WTC11 (cell line): Measurements from ENCODE around the gene ZNF561.

Experiments used
- ESRRA ChIP-seq: sonication (generic); formaldehyde crosslinking; IDR thresholded peaks from 2 replicates; pipeline ENCODE4 v1.8.1; 2022; ENCODE audit warnings: mild to moderate bottlenecking, missing genetic modification reagents, borderline replicate concordance
- OVOL2 ChIP-seq: fragments of 250-450 bp; sonication (Bioruptor Pico); IDR thresholded peaks from 2 replicates; pipeline ENCODE4 v1.9.0; 2021; ENCODE audit warnings: mild to moderate bottlenecking, borderline replicate concordance
- TF ChIP-seq, protein P1 (sequence below): sonication (generic); formaldehyde crosslinking; IDR thresholded peaks from 2 replicates; pipeline ENCODE4 v1.8.1; 2023; ENCODE audit warnings: mild to moderate bottlenecking, missing genetic modification reagents
- TF ChIP-seq, protein P2 (sequence below): fragments of 200-600 bp; IDR thresholded peaks from 2 replicates; pipeline ENCODE4 v1.8.0; 2022; ENCODE audit warnings: antibody characterized with exemption

DNA sequence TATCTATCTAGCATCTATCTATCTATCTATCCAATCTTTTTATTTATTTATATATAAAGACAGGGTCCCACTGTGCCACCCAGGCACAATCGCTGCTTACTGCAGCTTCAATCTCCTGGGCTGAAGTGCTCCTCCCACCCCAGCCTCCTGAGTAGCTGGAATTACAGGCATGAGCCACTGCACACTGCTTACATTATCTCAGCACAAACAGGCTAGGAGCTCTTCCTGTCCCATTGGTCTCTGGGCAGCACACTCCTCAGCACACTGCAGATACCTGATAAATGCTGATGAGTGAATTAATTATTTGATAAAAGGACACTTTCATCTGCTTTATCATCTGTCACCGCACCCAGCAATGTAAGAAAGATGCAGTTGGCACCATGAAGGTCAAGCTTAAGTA, 37.7 kb upstream of the ZNF561 start:
- TF ChIP-seq OVOL2 (CRISPR knock-in tag) (no peak), ESRRA (CRISPR knock-in tag) (no peak)
- TF ChIP-seq, protein P1, sequence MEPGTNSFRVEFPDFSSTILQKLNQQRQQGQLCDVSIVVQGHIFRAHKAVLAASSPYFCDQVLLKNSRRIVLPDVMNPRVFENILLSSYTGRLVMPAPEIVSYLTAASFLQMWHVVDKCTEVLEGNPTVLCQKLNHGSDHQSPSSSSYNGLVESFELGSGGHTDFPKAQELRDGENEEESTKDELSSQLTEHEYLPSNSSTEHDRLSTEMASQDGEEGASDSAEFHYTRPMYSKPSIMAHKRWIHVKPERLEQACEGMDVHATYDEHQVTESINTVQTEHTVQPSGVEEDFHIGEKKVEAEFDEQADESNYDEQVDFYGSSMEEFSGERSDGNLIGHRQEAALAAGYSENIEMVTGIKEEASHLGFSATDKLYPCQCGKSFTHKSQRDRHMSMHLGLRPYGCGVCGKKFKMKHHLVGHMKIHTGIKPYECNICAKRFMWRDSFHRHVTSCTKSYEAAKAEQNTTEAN (CRISPR knock-in tag) = no peak
- TF ChIP-seq, protein P2, sequence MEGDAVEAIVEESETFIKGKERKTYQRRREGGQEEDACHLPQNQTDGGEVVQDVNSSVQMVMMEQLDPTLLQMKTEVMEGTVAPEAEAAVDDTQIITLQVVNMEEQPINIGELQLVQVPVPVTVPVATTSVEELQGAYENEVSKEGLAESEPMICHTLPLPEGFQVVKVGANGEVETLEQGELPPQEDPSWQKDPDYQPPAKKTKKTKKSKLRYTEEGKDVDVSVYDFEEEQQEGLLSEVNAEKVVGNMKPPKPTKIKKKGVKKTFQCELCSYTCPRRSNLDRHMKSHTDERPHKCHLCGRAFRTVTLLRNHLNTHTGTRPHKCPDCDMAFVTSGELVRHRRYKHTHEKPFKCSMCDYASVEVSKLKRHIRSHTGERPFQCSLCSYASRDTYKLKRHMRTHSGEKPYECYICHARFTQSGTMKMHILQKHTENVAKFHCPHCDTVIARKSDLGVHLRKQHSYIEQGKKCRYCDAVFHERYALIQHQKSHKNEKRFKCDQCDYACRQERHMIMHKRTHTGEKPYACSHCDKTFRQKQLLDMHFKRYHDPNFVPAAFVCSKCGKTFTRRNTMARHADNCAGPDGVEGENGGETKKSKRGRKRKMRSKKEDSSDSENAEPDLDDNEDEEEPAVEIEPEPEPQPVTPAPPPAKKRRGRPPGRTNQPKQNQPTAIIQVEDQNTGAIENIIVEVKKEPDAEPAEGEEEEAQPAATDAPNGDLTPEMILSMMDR = no peak
